SJSA1 (cell line): ENCODE data around the gene GAGE12G. TPM values are rescaled to one million over a fixed set of nuclear protein-coding genes. Genes with fewer than 3 reads are reported as not detected.
A peak's percentile ranks its signal among the peaks of the same experiment; 100 is the strongest.
"Not testable (repeated sequence)": the region's sequence is repeated elsewhere in the genome, so short reads cannot be mapped to it uniquely, and the experiment has no call there.

Experiments used
- DNase-seq, 2 experiments: peaks; one replicate each; pipeline ENCODE4 v3.0.0-alpha.2; 2015 to 2020; ENCODE audit warnings: low spot score in 2 of 2, low read depth in 1 of 2
- H3K27ac ChIP-seq: fragments of 250-450 bp; sonication (Bioruptor Pico); 2 replicates; pipeline ENCODE4 v1.5.1; 2020; ENCODE audit warnings: mild to moderate bottlenecking, moderate library complexity
- H3K27me3 ChIP-seq: fragments of 250-450 bp; sonication (Bioruptor Pico); replicated peaks from 2 replicates; pipeline ENCODE4 v1.5.1; 2020; ENCODE audit warnings: mild to moderate bottlenecking, moderate library complexity
- H3K36me3 ChIP-seq: fragments of 250-450 bp; sonication (Bioruptor Pico); 2 replicates; pipeline ENCODE4 v1.5.1; 2020; ENCODE audit warnings: mild to moderate bottlenecking
- H3K4me1 ChIP-seq: fragments of 250-450 bp; sonication (Bioruptor Pico); replicated peaks from 2 replicates; pipeline ENCODE4 v1.6.1; 2021; ENCODE audit warnings: mild to moderate bottlenecking
- H3K4me3 ChIP-seq: fragments of 250-450 bp; sonication (Bioruptor Pico); 2 replicates; pipeline ENCODE4 v1.5.1; 2020; ENCODE audit warnings: mild to moderate bottlenecking
- H3K9me3 ChIP-seq: fragments of 250-450 bp; sonication (Bioruptor Pico); replicated peaks from 2 replicates; pipeline ENCODE4 v1.5.1; 2020; ENCODE audit warnings: mild to moderate bottlenecking
- total RNA-seq: library from RNA; depleted of rRNA; stranded (reverse); fragments of >200 nt; shearing (Covaris generic); gene quantifications from 2 replicates; pipeline ENCODE4 v1.2.3, GENCODE V29; 2014; rRNA removed

Gene GAGE12G, protein sequence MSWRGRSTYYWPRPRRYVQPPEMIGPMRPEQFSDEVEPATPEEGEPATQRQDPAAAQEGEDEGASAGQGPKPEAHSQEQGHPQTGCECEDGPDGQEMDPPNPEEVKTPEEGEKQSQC
- total RNA-seq = not detected in 2 replicates

- not testable (repeated sequence) for H3K27me3 ChIP-seq, H3K9me3 ChIP-seq, H3K36me3 ChIP-seq, H3K4me1 ChIP-seq, DNase-seq, H3K27ac ChIP-seq, H3K4me3 ChIP-seq
These were observed at the start of gene GAGE12G for GRCh38 chrX:49570100-49570499. GAGE12G (plus strand) TSS chrX:49570400; CDS start chrX:49571555, 1,155 bp downstream.

DNA sequence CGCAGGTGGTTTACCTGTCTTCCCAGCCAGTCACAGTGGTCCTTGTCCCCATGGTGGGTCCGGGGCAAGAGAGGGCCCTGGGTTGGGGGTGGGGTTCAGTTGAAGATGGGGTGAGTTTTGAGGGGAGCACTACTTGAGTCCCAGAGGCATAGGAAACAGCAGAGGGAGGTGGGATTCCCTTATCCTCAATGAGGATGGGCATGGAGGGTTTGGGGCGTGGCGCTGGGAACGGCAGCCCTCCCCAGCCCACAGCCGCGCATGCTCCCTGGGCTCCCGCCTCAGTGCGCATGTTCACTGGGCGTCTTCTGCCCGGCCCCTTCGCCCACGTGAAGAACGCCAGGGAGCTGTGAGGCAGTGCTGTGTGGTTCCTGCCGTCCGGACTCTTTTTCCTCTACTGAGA lies 38.3 kb upstream of the GAGE12G start, which contains the start of gene GAGE12C:
Gene GAGE12C, plus strand, starts transcription at position 301 of the 400 bp plus-strand sequence. CDS start 1,155 bp downstream, outside the sequence.
- not testable (repeated sequence) for DNase-seq, H3K4me1 ChIP-seq, H3K4me3 ChIP-seq, H3K36me3 ChIP-seq, H3K9me3 ChIP-seq, H3K27me3 ChIP-seq, H3K27ac ChIP-seq

DNA sequence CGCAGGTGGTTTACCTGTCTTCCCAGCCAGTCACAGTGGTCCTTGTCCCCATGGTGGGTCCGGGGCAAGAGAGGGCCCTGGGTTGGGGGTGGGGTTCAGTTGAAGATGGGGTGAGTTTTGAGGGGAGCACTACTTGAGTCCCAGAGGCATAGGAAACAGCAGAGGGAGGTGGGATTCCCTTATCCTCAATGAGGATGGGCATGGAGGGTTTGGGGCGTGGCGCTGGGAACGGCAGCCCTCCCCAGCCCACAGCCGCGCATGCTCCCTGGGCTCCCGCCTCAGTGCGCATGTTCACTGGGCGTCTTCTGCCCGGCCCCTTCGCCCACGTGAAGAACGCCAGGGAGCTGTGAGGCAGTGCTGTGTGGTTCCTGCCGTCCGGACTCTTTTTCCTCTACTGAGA lies 28.8 kb upstream of the GAGE12G start, which contains the start of gene GAGE12D:
Gene GAGE12D, plus strand, starts transcription at position 301 of the 400 bp plus-strand sequence. CDS start 1,155 bp downstream, outside the sequence.
- not testable (repeated sequence) for H3K4me3 ChIP-seq, H3K27me3 ChIP-seq, H3K36me3 ChIP-seq, H3K27ac ChIP-seq, H3K9me3 ChIP-seq, H3K4me1 ChIP-seq, DNase-seq

DNA sequence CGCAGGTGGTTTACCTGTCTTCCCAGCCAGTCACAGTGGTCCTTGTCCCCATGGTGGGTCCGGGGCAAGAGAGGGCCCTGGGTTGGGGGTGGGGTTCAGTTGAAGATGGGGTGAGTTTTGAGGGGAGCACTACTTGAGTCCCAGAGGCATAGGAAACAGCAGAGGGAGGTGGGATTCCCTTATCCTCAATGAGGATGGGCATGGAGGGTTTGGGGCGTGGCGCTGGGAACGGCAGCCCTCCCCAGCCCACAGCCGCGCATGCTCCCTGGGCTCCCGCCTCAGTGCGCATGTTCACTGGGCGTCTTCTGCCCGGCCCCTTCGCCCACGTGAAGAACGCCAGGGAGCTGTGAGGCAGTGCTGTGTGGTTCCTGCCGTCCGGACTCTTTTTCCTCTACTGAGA lies 19.2 kb upstream of the GAGE12G start, which contains the start of gene GAGE12E:
Gene GAGE12E, plus strand, starts transcription at position 301 of the 400 bp plus-strand sequence. CDS start 1,155 bp downstream, outside the sequence.
- not testable (repeated sequence) for H3K4me1 ChIP-seq, H3K27me3 ChIP-seq

DNA sequence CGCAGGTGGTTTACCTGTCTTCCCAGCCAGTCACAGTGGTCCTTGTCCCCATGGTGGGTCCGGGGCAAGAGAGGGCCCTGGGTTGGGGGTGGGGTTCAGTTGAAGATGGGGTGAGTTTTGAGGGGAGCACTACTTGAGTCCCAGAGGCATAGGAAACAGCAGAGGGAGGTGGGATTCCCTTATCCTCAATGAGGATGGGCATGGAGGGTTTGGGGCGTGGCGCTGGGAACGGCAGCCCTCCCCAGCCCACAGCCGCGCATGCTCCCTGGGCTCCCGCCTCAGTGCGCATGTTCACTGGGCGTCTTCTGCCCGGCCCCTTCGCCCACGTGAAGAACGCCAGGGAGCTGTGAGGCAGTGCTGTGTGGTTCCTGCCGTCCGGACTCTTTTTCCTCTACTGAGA lies 9.7 kb upstream of the GAGE12G start, which contains the start of gene GAGE12F:
Gene GAGE12F, plus strand, starts transcription at position 301 of the 400 bp plus-strand sequence. CDS start 1,155 bp downstream, outside the sequence.
- not testable (repeated sequence) for H3K4me1 ChIP-seq, H3K9me3 ChIP-seq, H3K4me3 ChIP-seq, H3K27ac ChIP-seq, DNase-seq, H3K36me3 ChIP-seq, H3K27me3 ChIP-seq

More for the DNA sequence above, 19.2 kb upstream of the GAGE12G start, which contains the start of gene GAGE12E:
- not testable (repeated sequence) for H3K9me3 ChIP-seq, H3K4me3 ChIP-seq, H3K27ac ChIP-seq, H3K36me3 ChIP-seq, DNase-seq

GRCh38 chrX:49568728-49569127 lies 1.5 kb upstream of the GAGE12G start:
- DNase-seq = peak in 1 of 2 experiments; percentile 6
- H3K27me3 ChIP-seq, H3K36me3 ChIP-seq, H3K4me1 ChIP-seq, H3K27ac ChIP-seq, H3K4me3 ChIP-seq, H3K9me3 ChIP-seq: not testable (repeated sequence)

DNA sequence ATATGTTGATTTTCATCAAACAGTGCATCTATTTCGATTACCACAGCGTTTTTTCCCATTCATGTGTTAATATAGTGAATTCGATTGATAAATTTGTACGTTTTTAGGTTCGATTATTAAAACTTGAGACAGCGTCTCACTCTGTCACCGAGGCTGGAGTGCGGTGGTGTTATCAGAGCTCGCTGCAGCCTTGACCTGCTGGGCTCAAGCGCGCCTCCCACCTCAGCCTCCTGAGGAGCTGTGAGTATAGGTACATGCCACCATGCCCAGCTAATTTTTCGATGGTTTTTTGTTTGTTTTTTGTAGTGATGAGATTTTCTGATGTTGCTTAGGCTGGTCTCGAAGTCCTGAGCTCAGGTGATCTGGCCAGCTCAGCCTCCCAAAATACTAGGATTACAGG lies 1.0 kb upstream of the GAGE12G start:
- H3K4me1 ChIP-seq, H3K4me3 ChIP-seq, DNase-seq, H3K27me3 ChIP-seq, H3K27ac ChIP-seq, H3K9me3 ChIP-seq, H3K36me3 ChIP-seq: not testable (repeated sequence)

DNA sequence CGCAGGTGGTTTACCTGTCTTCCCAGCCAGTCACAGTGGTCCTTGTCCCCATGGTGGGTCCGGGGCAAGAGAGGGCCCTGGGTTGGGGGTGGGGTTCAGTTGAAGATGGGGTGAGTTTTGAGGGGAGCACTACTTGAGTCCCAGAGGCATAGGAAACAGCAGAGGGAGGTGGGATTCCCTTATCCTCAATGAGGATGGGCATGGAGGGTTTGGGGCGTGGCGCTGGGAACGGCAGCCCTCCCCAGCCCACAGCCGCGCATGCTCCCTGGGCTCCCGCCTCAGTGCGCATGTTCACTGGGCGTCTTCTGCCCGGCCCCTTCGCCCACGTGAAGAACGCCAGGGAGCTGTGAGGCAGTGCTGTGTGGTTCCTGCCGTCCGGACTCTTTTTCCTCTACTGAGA lies 9.4 kb downstream of the GAGE12G start, which contains the start of gene GAGE12H:
Gene GAGE12H, plus strand, starts transcription at position 301 of the 400 bp plus-strand sequence. CDS start 1,155 bp downstream, outside the sequence.
- not testable (repeated sequence) for DNase-seq, H3K9me3 ChIP-seq, H3K36me3 ChIP-seq, H3K4me3 ChIP-seq, H3K4me1 ChIP-seq, H3K27me3 ChIP-seq, H3K27ac ChIP-seq

DNA sequence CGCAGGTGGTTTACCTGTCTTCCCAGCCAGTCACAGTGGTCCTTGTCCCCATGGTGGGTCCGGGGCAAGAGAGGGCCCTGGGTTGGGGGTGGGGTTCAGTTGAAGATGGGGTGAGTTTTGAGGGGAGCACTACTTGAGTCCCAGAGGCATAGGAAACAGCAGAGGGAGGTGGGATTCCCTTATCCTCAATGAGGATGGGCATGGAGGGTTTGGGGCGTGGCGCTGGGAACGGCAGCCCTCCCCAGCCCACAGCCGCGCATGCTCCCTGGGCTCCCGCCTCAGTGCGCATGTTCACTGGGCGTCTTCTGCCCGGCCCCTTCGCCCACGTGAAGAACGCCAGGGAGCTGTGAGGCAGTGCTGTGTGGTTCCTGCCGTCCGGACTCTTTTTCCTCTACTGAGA lies 19.0 kb downstream of the GAGE12G start, which contains the start of gene GAGE2A:
Gene GAGE2A, plus strand, starts transcription at position 301 of the 400 bp plus-strand sequence. CDS start 1,155 bp downstream, outside the sequence.
- not testable (repeated sequence) for H3K4me1 ChIP-seq, H3K27me3 ChIP-seq, H3K36me3 ChIP-seq, H3K4me3 ChIP-seq, H3K27ac ChIP-seq, DNase-seq, H3K9me3 ChIP-seq

DNA sequence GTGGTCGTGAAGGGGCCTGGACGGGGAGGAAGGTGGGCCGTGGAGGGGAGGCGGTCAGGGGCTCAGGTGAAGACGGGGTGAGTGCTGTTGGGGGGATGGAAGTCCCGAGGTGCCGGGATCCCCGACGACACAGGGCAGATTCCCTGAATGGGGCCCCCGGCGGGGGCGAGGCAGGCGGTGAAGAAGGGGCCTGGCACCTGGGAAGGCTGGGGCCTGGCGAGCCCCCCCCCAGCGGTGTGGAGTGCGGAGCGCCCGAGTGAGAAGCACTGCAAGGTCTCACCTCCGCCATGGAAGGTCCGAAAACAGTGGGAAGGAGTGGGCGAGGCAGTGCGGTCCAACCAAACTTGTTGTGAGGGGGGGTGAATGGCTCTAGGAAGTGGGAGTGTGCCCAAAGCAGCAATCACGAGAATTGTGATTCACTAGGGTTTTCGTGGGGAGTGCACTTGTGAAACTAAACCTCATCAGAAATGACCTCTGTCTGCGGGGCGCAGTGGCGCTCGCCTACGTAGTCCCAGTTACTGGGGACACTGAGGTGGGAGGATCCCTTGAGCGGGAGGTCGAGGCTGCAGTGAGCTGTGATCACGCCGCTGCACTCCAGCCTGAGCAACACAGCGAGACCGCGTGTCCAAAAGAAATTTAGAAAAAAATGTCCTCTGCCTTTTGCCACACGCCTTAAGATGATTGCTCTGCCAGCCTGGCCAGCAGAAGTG lies 19.7 kb downstream of the GAGE12G start:
- H3K4me3 ChIP-seq, H3K27me3 ChIP-seq, DNase-seq, H3K36me3 ChIP-seq, H3K27ac ChIP-seq, H3K4me1 ChIP-seq, H3K9me3 ChIP-seq: not testable (repeated sequence)

GRCh38 chrX:49590488-49590887 lies 20.3 kb downstream of the GAGE12G start:
- H3K9me3 ChIP-seq, H3K4me1 ChIP-seq, H3K36me3 ChIP-seq, H3K27ac ChIP-seq, DNase-seq, H3K4me3 ChIP-seq, H3K27me3 ChIP-seq: not testable (repeated sequence)

- H3K4me3 ChIP-seq, H3K9me3 ChIP-seq, H3K27me3 ChIP-seq, H3K27ac ChIP-seq, H3K36me3 ChIP-seq, H3K4me1 ChIP-seq, DNase-seq: not testable (repeated sequence)
These were observed 28.5 kb downstream of the GAGE12G start, which contains the start of gene GAGE1 for GRCh38 chrX:49598720-49599119. GAGE1 (plus strand) TSS chrX:49599020; CDS start chrX:49600175, 1,155 bp downstream.

- Histone ChIP-seq H3K4me1 (no peaks in the 10 kb centered on the region), H3K27me3 (no peaks in the 10 kb centered on the region), H3K27ac (no peak overlapping the region), H3K36me3 (no peaks in the 10 kb centered on the region), H3K9me3 (no peaks in the 10 kb centered on the region), H3K4me3 (no peak overlapping the region)
- DNase-seq = no peak
These were observed 40.6 kb downstream of the GAGE12G start for GRCh38 chrX:49610718-49611310.

DNA sequence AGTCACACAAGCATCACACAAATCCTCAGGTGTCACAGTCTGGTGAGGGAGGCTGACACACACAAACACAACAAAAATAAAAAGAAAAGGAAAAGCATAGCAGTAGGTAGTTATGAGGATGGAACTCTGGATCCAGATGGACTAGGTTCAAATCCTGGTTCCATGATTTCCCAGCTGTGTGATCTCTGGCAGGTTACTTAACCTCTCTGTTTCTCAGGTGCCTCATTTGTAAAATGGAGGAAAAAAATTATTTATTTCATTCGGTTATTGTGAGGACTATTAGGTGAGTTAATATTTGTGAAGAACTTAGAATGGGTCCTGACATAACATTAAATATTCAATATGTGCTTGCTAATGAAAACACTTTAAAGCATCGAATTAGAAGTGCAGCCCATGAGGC lies 48.4 kb downstream of the GAGE12G start:
- Histone ChIP-seq H3K9me3 (no peaks in the 10 kb centered on the region), H3K27ac (no peak overlapping the region), H3K36me3 (no peaks in the 10 kb centered on the region), H3K4me1 (no peaks in the 10 kb centered on the region), H3K4me3 (no peak overlapping the region), H3K27me3 (no peaks in the 10 kb centered on the region)
- no peak for DNase-seq
